DOHH2 (cell line): ENCODE results near the gene MINDY2.

Experiments
- H3F3A ChIP-seq: fragments of 200-600 bp; sonication (generic), shearing (Covaris generic); 2 replicates; pipeline ENCODE4 v1.6.0; 2016; ENCODE audit warnings: antibody characterized with exemption, mild to moderate bottlenecking; ENCODE audit not compliant: control insufficient read depth, insufficient read depth
- H3K27ac ChIP-seq: fragments of 200-600 bp; sonication (generic); 2 replicates; pipeline ENCODE4 v1.5.1; 2014; ENCODE audit warnings: low read depth, mild to moderate bottlenecking, low read length, moderate library complexity
- H3K27me3 ChIP-seq: fragments of 200-600 bp; sonication (generic); 2 replicates; pipeline ENCODE4 v1.6.1; 2014; ENCODE audit warnings: mild to moderate bottlenecking, low read length, mixed read lengths; ENCODE audit not compliant: control insufficient read depth
- H3K36me3 ChIP-seq: fragments of 200-600 bp; sonication (generic); 2 replicates; pipeline ENCODE4 v1.6.1; 2014; ENCODE audit warnings: mild to moderate bottlenecking, low read length, moderate library complexity, mixed read lengths; ENCODE audit not compliant: control insufficient read depth
- H3K4me1 ChIP-seq: fragments of 200-600 bp; sonication (generic); 2 replicates; pipeline ENCODE4 v1.6.1; 2014; ENCODE audit warnings: mild to moderate bottlenecking, low read length, mixed read lengths; ENCODE audit not compliant: control insufficient read depth
- H3K4me2 ChIP-seq: fragments of 200-600 bp; sonication (generic); 2 replicates; pipeline ENCODE4 v1.6.0; 2014; ENCODE audit warnings: mild to moderate bottlenecking, low read length, moderate library complexity
- H3K4me3 ChIP-seq: fragments of 200-600 bp; sonication (generic); 2 replicates; pipeline ENCODE4 v1.5.1; 2014; ENCODE audit warnings: mild to moderate bottlenecking, low read length, mixed read lengths
- H3K79me2 ChIP-seq: fragments of 200-600 bp; sonication (generic); 2 replicates; pipeline ENCODE4 v1.6.1; 2014; ENCODE audit warnings: mild to moderate bottlenecking, low read length, mixed read lengths; ENCODE audit not compliant: control insufficient read depth
- H3K9me2 ChIP-seq: fragments of 200-600 bp; sonication (generic); replicated peaks from 2 replicates; pipeline ENCODE4 v1.6.1; 2014; ENCODE audit warnings: mild to moderate bottlenecking, low read length, mixed read lengths; ENCODE audit not compliant: control insufficient read depth
- H3K9me3 ChIP-seq: fragments of 200-600 bp; sonication (generic); 2 replicates; pipeline ENCODE4 v1.6.1; 2014; ENCODE audit warnings: antibody characterized with exemption, low read length, mixed read lengths; ENCODE audit not compliant: control insufficient read depth, insufficient read depth
- H4K20me1 ChIP-seq: fragments of 200-600 bp; sonication (generic); 2 replicates; pipeline ENCODE4 v1.6.0; 2014; ENCODE audit warnings: low read depth, mild to moderate bottlenecking, antibody characterized with exemption, low read length, moderate library complexity; ENCODE audit not compliant: control insufficient read depth, insufficient read depth
- EZH2phosphoT487 ChIP-seq: fragments of 200-600 bp; sonication (generic); IDR thresholded peaks from 2 replicates; pipeline ENCODE4 v1.6.1; 2017; ENCODE audit warnings: borderline replicate concordance, mild to moderate bottlenecking, antibody characterized with exemption, low read length, moderate library complexity, mixed read lengths
- TF ChIP-seq, protein P1 (sequence below): fragments of 200-600 bp; sonication (generic); IDR thresholded peaks from one replicate; pipeline ENCODE4 v1.5.1; 2014; ENCODE audit warnings: antibody characterized with exemption, mild to moderate bottlenecking, low read depth, low read length; ENCODE audit not compliant: poor library complexity, severe bottlenecking

Gene MINDY2

GRCh38 chr15:58731756-58732535, 39.2 kb upstream of the MINDY2 start:
- Histone ChIP-seq H3K9me3 (no peaks in the 10 kb centered on the region), H3K4me2 (no peak overlapping the region), H3K9me2 (no peaks in the 10 kb centered on the region), H3K36me3 (no peaks in the 10 kb centered on the region), H3K4me3 (no peak overlapping the region), H4K20me1 (0 out of 2 replicates have a peak, but pooled peaks cover 8% of the 10 kb centered on the region), H3K79me2 (peaks cover 95% of the 10 kb centered on the region), H3F3A (no peaks in the 10 kb centered on the region), H3K27me3 (no peaks in the 10 kb centered on the region), H3K4me1 (0 out of 2 replicates have a peak, but pooled peaks cover 4% of the 10 kb centered on the region), H3K27ac (no peak overlapping the region)
- TF ChIP-seq, protein P1, sequence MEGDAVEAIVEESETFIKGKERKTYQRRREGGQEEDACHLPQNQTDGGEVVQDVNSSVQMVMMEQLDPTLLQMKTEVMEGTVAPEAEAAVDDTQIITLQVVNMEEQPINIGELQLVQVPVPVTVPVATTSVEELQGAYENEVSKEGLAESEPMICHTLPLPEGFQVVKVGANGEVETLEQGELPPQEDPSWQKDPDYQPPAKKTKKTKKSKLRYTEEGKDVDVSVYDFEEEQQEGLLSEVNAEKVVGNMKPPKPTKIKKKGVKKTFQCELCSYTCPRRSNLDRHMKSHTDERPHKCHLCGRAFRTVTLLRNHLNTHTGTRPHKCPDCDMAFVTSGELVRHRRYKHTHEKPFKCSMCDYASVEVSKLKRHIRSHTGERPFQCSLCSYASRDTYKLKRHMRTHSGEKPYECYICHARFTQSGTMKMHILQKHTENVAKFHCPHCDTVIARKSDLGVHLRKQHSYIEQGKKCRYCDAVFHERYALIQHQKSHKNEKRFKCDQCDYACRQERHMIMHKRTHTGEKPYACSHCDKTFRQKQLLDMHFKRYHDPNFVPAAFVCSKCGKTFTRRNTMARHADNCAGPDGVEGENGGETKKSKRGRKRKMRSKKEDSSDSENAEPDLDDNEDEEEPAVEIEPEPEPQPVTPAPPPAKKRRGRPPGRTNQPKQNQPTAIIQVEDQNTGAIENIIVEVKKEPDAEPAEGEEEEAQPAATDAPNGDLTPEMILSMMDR = no peak
- TF ChIP-seq EZH2phosphoT487 = no peak

DNA sequence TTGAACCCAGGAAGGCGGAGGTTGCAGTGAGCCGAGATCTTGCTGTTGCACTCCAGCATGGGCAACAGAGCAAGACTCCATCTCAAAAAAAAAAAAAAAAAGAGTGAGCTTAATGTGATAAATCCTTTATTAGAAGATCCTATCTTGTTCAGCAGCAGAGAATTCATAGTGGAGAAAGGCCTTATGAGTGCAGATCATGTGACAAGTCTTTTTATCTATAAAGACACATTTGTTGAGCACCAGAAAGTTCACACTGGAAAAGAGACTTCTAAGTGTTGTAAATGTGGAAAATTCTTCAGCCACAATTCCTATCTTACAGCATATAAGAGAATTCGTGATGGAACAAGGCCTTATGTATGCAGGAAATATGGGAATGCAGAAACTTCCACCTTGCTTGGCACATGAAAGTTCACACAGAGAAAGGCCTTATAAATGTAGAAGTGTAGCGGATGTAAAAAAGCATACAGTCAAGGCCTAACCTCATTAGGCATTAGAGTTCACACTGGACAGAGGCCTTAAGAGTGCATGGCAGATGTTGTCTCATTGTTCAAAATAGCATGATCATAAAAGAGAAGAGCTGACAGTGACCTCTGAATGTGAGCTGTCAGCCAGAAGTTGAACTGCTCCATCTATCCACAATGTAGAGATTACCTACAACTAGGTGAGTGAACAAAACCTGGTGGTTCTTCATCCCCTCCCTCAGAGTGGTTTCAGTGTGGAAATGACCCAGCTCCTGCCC, 38.3 kb upstream of the MINDY2 start:
- no peak overlapping the region for H3K4me3 ChIP-seq
- 0 out of 2 replicates have a peak, but pooled peaks cover 4% of the 10 kb centered on the region for H3K4me1 ChIP-seq
- TF ChIP-seq, protein P1 = no peak
- no peak for TF ChIP-seq EZH2phosphoT487
- no peak overlapping the region for H3K4me2 ChIP-seq
- H3K27ac ChIP-seq = no peak overlapping the region
- peaks cover 15% of the 10 kb centered on the region; the same call in 1 of the 2 replicates for H4K20me1 ChIP-seq
- H3K27me3 ChIP-seq = no peaks in the 10 kb centered on the region
- H3K36me3 ChIP-seq = no peaks in the 10 kb centered on the region
- no peaks in the 10 kb centered on the region for H3K9me3 ChIP-seq
- peaks cover 95% of the 10 kb centered on the region for H3K79me2 ChIP-seq
- H3F3A ChIP-seq = no peaks in the 10 kb centered on the region
- H3K9me2 ChIP-seq = no peaks in the 10 kb centered on the region

DNA sequence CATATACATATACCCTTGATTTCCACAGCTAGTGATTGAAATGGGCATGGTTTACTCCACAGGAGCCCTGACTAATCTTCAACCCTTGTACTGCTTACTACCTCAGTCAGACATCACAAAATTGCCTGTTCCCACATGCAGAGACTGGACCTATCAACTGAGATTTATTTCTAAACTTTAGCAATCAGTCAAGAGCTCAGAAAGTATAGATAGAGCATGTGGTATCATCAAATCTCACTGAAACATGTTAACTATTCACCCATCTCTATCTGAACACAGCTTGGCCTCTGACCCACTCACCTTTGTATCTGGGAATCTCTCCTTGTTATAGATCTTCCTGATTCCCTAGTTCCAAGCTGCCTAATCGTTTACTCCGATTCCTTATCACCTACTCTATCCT, 36.2 kb upstream of the MINDY2 start:
- Histone ChIP-seq H3K9me2 (no peaks in the 10 kb centered on the region), H4K20me1 (peaks cover 21% of the 10 kb centered on the region; the same call in 1 of the 2 replicates), H3K27ac (no peak overlapping the region), H3K9me3 (no peaks in the 10 kb centered on the region), H3K79me2 (peaks cover 94% of the 10 kb centered on the region), H3K27me3 (no peaks in the 10 kb centered on the region), H3F3A (no peaks in the 10 kb centered on the region), H3K4me2 (no peak overlapping the region), H3K36me3 (no peaks in the 10 kb centered on the region), H3K4me3 (no peak overlapping the region), H3K4me1 (peaks cover 4% of the 10 kb centered on the region; the same call in 1 of the 2 replicates)
- TF ChIP-seq, protein P1 = no peak
- no peak for TF ChIP-seq EZH2phosphoT487
